K562 (cell line): Measurements from ENCODE around the gene B3GNT9. TPM values are rescaled to one million over a fixed set of nuclear protein-coding genes. Genes with fewer than 3 reads are reported as not detected.
A peak's percentile ranks its signal among the peaks of the same experiment; 100 is the strongest.

ENCODE experiments used
- ATAC-seq: fragments of 200-7000 bp; cut with Tn5 transposase; 3 replicates; pipeline ENCODE4 v1.9.1; 2020; ENCODE audit warnings: moderate library complexity
- BruUV-seq: library from RNA; stranded (reverse); fragments of 400-500 nt; replicated peaks from 2 replicates; lab custom pipeline; 2021; lab: Mats Ljungman, UMichigan
- CTCF ChIA-PET: fragments of 300-600 bp; formaldehyde crosslinking; extraction: SDS; loops from one replicate; lab custom pipeline; 2021; ENCODE audit warnings: low intra/inter-chr PET ratio; lab: Yijun Ruan, JAX
- POLR2A ChIA-PET: fragments of 300-600, 350-650 bp; sonication (Branson Sonifier 250); formaldehyde crosslinking; extraction: SDS; loops from one replicate; lab custom pipeline; 2021; ENCODE audit warnings: antibody characterized with exemption, inconsistent platforms; lab: Yijun Ruan, JAX
- DNase-seq, 4 experiments: peaks; one replicate each; pipeline versions ENCODE4 v3.0.0 to v3.0.0-alpha.2; 2011 to 2018; ENCODE audit warnings: low spot score in 3 of 4, mixed read lengths in 3 of 4; ENCODE audit errors: extremely low read depth in 1 of 4
- FAIRE-seq: peaks from 2 replicates; lab custom pipeline; 2011; peaks lifted over from hg19 to GRCh38; lab: Jason Lieb, UNC
- H2AFZ ChIP-seq: 2 replicates; pipeline ENCODE4 v1.6.0; 2011; ENCODE audit warnings: low read depth, low read length, control low read depth, inconsistent platforms
- H3K27ac ChIP-seq: fragments of 200-600 bp; 3 replicates; pipeline ENCODE4 v1.8.0; 2011; ENCODE audit warnings: low read depth, mild to moderate bottlenecking, control low read depth, inconsistent platforms, low read length, moderate library complexity, mixed read lengths; ENCODE audit errors: extremely low read depth
- H3K27me3 ChIP-seq, 2 experiments: fragments of 300-600 bp in 1 of 2; 2 replicates in 1 of 2; 3 replicates in 1 of 2; pipeline versions ENCODE4 v1.6.0 to v1.8.0; 2011; ENCODE audit warnings: inconsistent platforms in 2 of 2, low read length in 2 of 2, mild to moderate bottlenecking in 1 of 2, mixed read lengths in 1 of 2, moderate library complexity in 1 of 2; ENCODE audit not compliant: control insufficient read depth in 2 of 2, insufficient read depth in 2 of 2
- H3K36me3 ChIP-seq: fragments of 300-600 bp; 3 replicates; pipeline ENCODE4 v1.8.0; 2011; ENCODE audit warnings: mild to moderate bottlenecking, low read length, inconsistent platforms; ENCODE audit not compliant: control insufficient read depth, insufficient read depth
- H3K4me1 ChIP-seq, 2 experiments: fragments of 200-600 bp in 1 of 2; replicated peaks in 1 of 2; 2 replicates in 1 of 2; 3 replicates in 1 of 2; pipeline versions ENCODE4 v1.5.1 to v1.8.0; 2011; ENCODE audit warnings: inconsistent platforms in 2 of 2, low read length in 2 of 2, mild to moderate bottlenecking in 1 of 2, mixed read lengths in 1 of 2, moderate library complexity in 1 of 2; ENCODE audit not compliant: control insufficient read depth in 2 of 2, insufficient read depth in 2 of 2
- H3K4me2 ChIP-seq: 2 replicates; pipeline ENCODE4 v1.6.1; 2011; ENCODE audit warnings: low read length, control low read depth, inconsistent platforms, mixed read lengths; ENCODE audit not compliant: insufficient read depth
- H3K4me3 ChIP-seq: fragments of 200-600 bp; sonication (generic), shearing (Covaris generic); 2 replicates; pipeline ENCODE4 v1.5.1; 2016; ENCODE audit warnings: control low read depth, inconsistent platforms
- H3K79me2 ChIP-seq: fragments of 200-600 bp; 3 replicates; pipeline ENCODE4 v1.8.0; 2011; ENCODE audit warnings: low read length, inconsistent platforms; ENCODE audit not compliant: control insufficient read depth, insufficient read depth
- H3K9ac ChIP-seq, 2 experiments: 2 replicates each; pipeline versions ENCODE4 v1.6.0 to v1.6.1; 2011; ENCODE audit warnings: low read depth in 2 of 2, low read length in 2 of 2, control low read depth in 1 of 2, inconsistent platforms in 1 of 2, mild to moderate bottlenecking in 1 of 2, mixed read lengths in 1 of 2; ENCODE audit not compliant: insufficient read depth in 1 of 2
- H3K9me1 ChIP-seq: one replicate; pipeline ENCODE4 v1.6.0; 2011; ENCODE audit warnings: inconsistent platforms, mild to moderate bottlenecking, low read length, moderate library complexity; ENCODE audit not compliant: control insufficient read depth, insufficient read depth
- H3K9me3 ChIP-seq: replicated peaks from 2 replicates; pipeline ENCODE4 v1.5.1; 2011; ENCODE audit warnings: low read depth, low read length, inconsistent platforms; ENCODE audit not compliant: control insufficient read depth, insufficient read depth
- H4K20me1 ChIP-seq: replicated peaks from 2 replicates; pipeline ENCODE4 v1.6.1; 2011; ENCODE audit warnings: low read length, inconsistent platforms, mixed read lengths; ENCODE audit not compliant: control insufficient read depth, insufficient read depth
- MNT ChIP-seq, 2 experiments: fragments of 450-650 bp; conservative IDR thresholded peaks; 2 replicates each; pipeline ENCODE4 v1.6.1; 2017; ENCODE audit warnings: mild to moderate bottlenecking in 2 of 2, moderate library complexity in 2 of 2
- TBP ChIP-seq: optimal IDR thresholded peaks from 2 replicates; pipeline ENCODE3; 2011; ENCODE audit warnings: low read depth, low read length, improper control_type of control experiment
- TCF3 ChIP-seq: sonication (generic); formaldehyde crosslinking; IDR thresholded peaks from 2 replicates; pipeline ENCODE4 v1.4.0; 2020; ENCODE audit warnings: mild to moderate bottlenecking, missing genetic modification reagents
- THRB ChIP-seq: fragments of 450-650 bp; formaldehyde crosslinking; conservative IDR thresholded peaks from 2 replicates; pipeline ENCODE4 v1.4.0; 2022; ENCODE audit warnings: mild to moderate bottlenecking, missing genetic modification characterization
- WGBS: fragments of 100-300 bp; shearing (Covaris generic); methylation state at CpG from one replicate; pipeline ENCODE4 v1.1.6; 2016; ENCODE audit warnings: low coverage, mixed read lengths; ENCODE audit not compliant: insufficient coverage; ENCODE audit errors: missing lambda C conversion rate; 5-methylcytosine and 5-hydroxymethylcytosine counted together
- in situ Hi-C: fragments of 300-500 bp; cut with MboI; formaldehyde crosslinking; loops from 4 replicates; pipeline ENCODE4 v1.15.0; 2018; ENCODE audit warnings: inconsistent platforms, mixed read lengths
- intact Hi-C: fragments of 100-400 bp; cut with micrococcal nuclease; formaldehyde crosslinking; loops from 2 replicates; pipeline ENCODE4 v1.14.2; 2022
- polyA plus RNA-seq, 8 experiments: library from polyadenylated mRNA; depleted of rRNA in 4 of 8; stranded (reverse) in 5 of 8; unstranded in 3 of 8; fragments of >200 nt; fragmentation: Nextera tagmentation in 2 of 8; fragmentation: Illumina TruSeq in 1 of 8; extraction: Ambion mirVana in 2 of 8; extraction: Trizol in 1 of 8; gene quantifications; 2 replicates each; pipeline versions ENCODE4 v1.2.1 to v1.2.3, GENCODE V29; 2011 to 2014; ENCODE audit warnings: inconsistent platforms in 1 of 8, missing spikeins in 1 of 8
- total RNA-seq, 7 experiments: library from RNA; depleted of rRNA in 6 of 7; stranded (reverse); fragments of >200 nt in 6 of 7; fragmentation: Illumina TruSeq in 2 of 7; extraction: Trizol in 2 of 7; gene quantifications; 2 replicates each; pipeline versions ENCODE4 v1.2.1 to v1.2.3, GENCODE V29; 2011 to 2021; ENCODE audit warnings: low replicate concordance in 1 of 7
- TF ChIP-seq, protein P1 (sequence below): sonication (generic); formaldehyde crosslinking; IDR thresholded peaks from 2 replicates; pipeline ENCODE4 v1.8.0; 2022; ENCODE audit warnings: mild to moderate bottlenecking, missing genetic modification reagents
- TF ChIP-seq, protein P2 (sequence below), 3 experiments: fragments of 200-800 bp in 1 of 3; sonication (Bioruptor generic) in 1 of 3; sonication (generic) in 1 of 3; formaldehyde crosslinking in 1 of 3; IDR thresholded peaks; 2 replicates each; pipeline versions ENCODE4 v1.6.1 to v1.8.0; 2016 to 2022; ENCODE audit warnings: mild to moderate bottlenecking in 2 of 3, missing compliant biosample characterization in 2 of 3, missing genetic modification characterization in 2 of 3, missing genetic modification reagents in 1 of 3

Gene B3GNT9
- total and polyA plus RNA-seq, 9 of the 15 experiments (the other 6 are each of a cell fraction or from before 2014, with no cell fraction given) = 0.01 to 1.8 (median 1.1) TPM; not detected in 1

- peaks cover 13 to 50% of the 10 kb centered on the region in 2 experiments for H3K4me1 ChIP-seq
- H3K9me1 ChIP-seq = no peaks in the 10 kb centered on the region
- H3K27ac ChIP-seq = peak within 1 kb of the TSS; percentile 91
- peak; percentile 98 to 100 (median 98) for DNase-seq
- peak; percentile 100 for FAIRE-seq
- BruUV-seq = no TSS peak
- ATAC-seq = peak; percentile 97
- H2AFZ ChIP-seq = peak within 1 kb of the TSS; percentile 91
- no peaks in the 10 kb centered on the region for H3K36me3 ChIP-seq
- H3K4me2 ChIP-seq = peak within 1 kb of the TSS; percentile 99
- no peaks in the 10 kb centered on the region for H3K27me3 ChIP-seq
- no peaks in the 10 kb centered on the region for H3K9me3 ChIP-seq
- H3K9ac ChIP-seq = peak within 1 kb of the TSS; percentile 81 to 97
- intact Hi-C loops = loop anchor here (1.0 to 10.0 kb wide), 3 partner anchors 62 to 229 kb away; no protein-coding TSS in a partner anchor
- WGBS = 5% methylated on average over 72 of the region's 77 CpGs
- CTCF ChIA-PET = interaction anchor here (1.2 to 1.4 kb wide), 2 partner anchors 29 to 207 kb away, joined by 3 to 5 read pairs; no protein-coding TSS in a partner anchor
- POLR2A ChIA-PET = interaction anchor here (1.4 kb wide), 1 partner anchor 19 kb away, joined by 3 read pairs; no protein-coding TSS in a partner anchor
- peaks cover 11% of the 10 kb centered on the region for H4K20me1 ChIP-seq
- in situ Hi-C loops = no loop called here
- H3K79me2 ChIP-seq = peaks cover 14% of the 10 kb centered on the region
- peak within 1 kb of the TSS; percentile 61 for H3K4me3 ChIP-seq
- TF ChIP-seq MNT (conservative IDR thresholded peaks at IDR 0.05) (peak; percentile 73 to 89), THRB (0 out of 2 replicates have a peak, but pooled peaks have one; percentile 40), TBP (peak; percentile 41), TCF3 (CRISPR knock-in tag) (no peak)
- TF ChIP-seq, protein P1, sequence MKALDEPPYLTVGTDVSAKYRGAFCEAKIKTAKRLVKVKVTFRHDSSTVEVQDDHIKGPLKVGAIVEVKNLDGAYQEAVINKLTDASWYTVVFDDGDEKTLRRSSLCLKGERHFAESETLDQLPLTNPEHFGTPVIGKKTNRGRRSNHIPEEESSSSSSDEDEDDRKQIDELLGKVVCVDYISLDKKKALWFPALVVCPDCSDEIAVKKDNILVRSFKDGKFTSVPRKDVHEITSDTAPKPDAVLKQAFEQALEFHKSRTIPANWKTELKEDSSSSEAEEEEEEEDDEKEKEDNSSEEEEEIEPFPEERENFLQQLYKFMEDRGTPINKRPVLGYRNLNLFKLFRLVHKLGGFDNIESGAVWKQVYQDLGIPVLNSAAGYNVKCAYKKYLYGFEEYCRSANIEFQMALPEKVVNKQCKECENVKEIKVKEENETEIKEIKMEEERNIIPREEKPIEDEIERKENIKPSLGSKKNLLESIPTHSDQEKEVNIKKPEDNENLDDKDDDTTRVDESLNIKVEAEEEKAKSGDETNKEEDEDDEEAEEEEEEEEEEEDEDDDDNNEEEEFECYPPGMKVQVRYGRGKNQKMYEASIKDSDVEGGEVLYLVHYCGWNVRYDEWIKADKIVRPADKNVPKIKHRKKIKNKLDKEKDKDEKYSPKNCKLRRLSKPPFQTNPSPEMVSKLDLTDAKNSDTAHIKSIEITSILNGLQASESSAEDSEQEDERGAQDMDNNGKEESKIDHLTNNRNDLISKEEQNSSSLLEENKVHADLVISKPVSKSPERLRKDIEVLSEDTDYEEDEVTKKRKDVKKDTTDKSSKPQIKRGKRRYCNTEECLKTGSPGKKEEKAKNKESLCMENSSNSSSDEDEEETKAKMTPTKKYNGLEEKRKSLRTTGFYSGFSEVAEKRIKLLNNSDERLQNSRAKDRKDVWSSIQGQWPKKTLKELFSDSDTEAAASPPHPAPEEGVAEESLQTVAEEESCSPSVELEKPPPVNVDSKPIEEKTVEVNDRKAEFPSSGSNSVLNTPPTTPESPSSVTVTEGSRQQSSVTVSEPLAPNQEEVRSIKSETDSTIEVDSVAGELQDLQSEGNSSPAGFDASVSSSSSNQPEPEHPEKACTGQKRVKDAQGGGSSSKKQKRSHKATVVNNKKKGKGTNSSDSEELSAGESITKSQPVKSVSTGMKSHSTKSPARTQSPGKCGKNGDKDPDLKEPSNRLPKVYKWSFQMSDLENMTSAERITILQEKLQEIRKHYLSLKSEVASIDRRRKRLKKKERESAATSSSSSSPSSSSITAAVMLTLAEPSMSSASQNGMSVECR = peak; percentile 60; the same call in 1 of the 2 replicates
- TF ChIP-seq, protein P2, sequence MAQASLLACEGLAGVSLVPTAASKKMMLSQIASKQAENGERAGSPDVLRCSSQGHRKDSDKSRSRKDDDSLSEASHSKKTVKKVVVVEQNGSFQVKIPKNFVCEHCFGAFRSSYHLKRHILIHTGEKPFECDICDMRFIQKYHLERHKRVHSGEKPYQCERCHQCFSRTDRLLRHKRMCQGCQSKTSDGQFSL (CRISPR knock-in tag; IDR thresholded peaks at IDR 0.05) = no peak
- TF ChIP-seq, protein P2 (tag; IDR thresholded peaks at IDR 0.05) = 0 out of 4 replicates have a peak, but pooled peaks of 1 of the 2 experiments have one; percentile 35
These were observed 33.0 kb upstream of the B3GNT9 start, which contains the start of gene MATCAP1 for GRCh38 chr16:67183627-67184452. MATCAP1 (minus strand) TSS chr16:67183963; CDS start chr16:67180610, 3,353 bp downstream.
